Osteocyte (in vitro differentiated cells): ENCODE results near the gene MYLK2. TPM values are rescaled to one million over a fixed set of nuclear protein-coding genes. Genes with fewer than 3 reads are reported as not detected.

Source experiments
- DNase-seq: peaks from one replicate; pipeline ENCODE4 v3.0.0; 2021; ENCODE audit warnings: mixed read lengths; ENCODE audit not compliant: unreplicated experiment; ENCODE audit errors: extremely low spot score
- H3K27ac Mint-ChIP-seq: one replicate; pipeline ENCODE4 v1.8.0; 2021; ENCODE audit warnings: mild to moderate bottlenecking, mixed read lengths; ENCODE audit not compliant: unreplicated experiment
- H3K27me3 Mint-ChIP-seq: one replicate; pipeline ENCODE4 v1.8.0; 2021; ENCODE audit warnings: mixed read lengths; ENCODE audit not compliant: unreplicated experiment
- H3K36me3 Mint-ChIP-seq: one replicate; pipeline ENCODE4 v1.8.0; 2021; ENCODE audit warnings: mixed read lengths; ENCODE audit not compliant: unreplicated experiment
- H3K4me1 Mint-ChIP-seq: one replicate; pipeline ENCODE4 v1.8.0; 2021; ENCODE audit warnings: mixed read lengths; ENCODE audit not compliant: unreplicated experiment
- H3K4me3 Mint-ChIP-seq: one replicate; pipeline ENCODE4 v1.8.0; 2021; ENCODE audit warnings: mild to moderate bottlenecking, moderate library complexity, mixed read lengths; ENCODE audit not compliant: unreplicated experiment
- H3K9me3 Mint-ChIP-seq: one replicate; pipeline ENCODE4 v1.8.0; 2021; ENCODE audit warnings: mixed read lengths; ENCODE audit not compliant: unreplicated experiment
- total RNA-seq: library from RNA; stranded (reverse); gene quantifications from 2 replicates; pipeline ENCODE4 v1.2.1, GENCODE V29; 2021
- TF ChIP-seq, protein P1 (sequence below): fragments of 200-600 bp; sonication (generic); IDR thresholded peaks from 2 replicates; pipeline ENCODE4 v1.5.0; 2021; ENCODE audit warnings: antibody characterized with exemption, mild to moderate bottlenecking, moderate library complexity

MYLK2 gene
- total RNA-seq, 1 donor from 2014 or later: 0.27 TPM

DNA sequence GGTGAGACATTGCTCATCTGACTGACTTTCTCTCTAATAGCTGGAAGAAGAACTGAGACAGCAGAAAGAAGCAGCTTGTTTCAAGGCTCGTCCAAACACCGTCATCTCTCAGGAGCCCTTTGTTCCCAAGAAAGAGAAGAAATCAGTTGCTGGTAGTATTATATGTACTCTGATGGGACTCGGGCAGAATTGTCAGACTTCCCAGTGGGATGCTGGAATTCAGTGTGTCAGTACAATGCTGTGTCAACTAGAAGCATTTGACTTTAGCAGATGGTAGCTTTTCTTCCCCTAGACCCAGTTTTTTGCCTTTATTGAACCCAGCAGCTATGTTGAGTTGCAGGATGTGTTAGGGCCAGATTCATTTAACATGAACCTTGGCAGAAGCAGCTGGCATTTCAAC is 21.8 kb upstream of the MYLK2 start:
- Mint-ChIP-seq H3K4me1 (peaks cover 19% of the 10 kb centered on the region), H3K27me3 (no peaks in the 10 kb centered on the region), H3K9me3 (no peaks in the 10 kb centered on the region), H3K36me3 (peaks cover 17% of the 10 kb centered on the region), H3K4me3 (no peak overlapping the region), H3K27ac (peak overlapping the region; percentile 66)
- TF ChIP-seq, protein P1, sequence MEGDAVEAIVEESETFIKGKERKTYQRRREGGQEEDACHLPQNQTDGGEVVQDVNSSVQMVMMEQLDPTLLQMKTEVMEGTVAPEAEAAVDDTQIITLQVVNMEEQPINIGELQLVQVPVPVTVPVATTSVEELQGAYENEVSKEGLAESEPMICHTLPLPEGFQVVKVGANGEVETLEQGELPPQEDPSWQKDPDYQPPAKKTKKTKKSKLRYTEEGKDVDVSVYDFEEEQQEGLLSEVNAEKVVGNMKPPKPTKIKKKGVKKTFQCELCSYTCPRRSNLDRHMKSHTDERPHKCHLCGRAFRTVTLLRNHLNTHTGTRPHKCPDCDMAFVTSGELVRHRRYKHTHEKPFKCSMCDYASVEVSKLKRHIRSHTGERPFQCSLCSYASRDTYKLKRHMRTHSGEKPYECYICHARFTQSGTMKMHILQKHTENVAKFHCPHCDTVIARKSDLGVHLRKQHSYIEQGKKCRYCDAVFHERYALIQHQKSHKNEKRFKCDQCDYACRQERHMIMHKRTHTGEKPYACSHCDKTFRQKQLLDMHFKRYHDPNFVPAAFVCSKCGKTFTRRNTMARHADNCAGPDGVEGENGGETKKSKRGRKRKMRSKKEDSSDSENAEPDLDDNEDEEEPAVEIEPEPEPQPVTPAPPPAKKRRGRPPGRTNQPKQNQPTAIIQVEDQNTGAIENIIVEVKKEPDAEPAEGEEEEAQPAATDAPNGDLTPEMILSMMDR: no peak
- DNase-seq: no peak

DNA sequence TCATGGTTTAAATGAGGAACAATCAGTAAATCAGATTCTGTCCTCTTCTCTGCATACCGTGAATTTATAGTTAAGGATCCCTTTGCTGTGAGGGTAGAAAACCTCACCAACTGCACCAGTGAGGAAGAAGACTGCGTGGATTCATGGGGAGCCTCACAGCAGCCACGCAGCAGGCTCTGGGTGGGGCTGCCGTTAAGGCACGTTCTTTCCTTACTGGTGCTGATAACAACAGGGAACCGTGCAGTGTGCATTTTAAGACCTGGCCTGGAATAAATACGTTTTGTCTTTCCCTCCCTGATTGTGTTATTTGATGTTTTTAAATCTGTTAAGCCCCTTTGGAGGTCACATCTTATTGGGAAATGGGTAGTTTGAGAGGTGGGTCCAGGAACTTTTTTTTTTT is 17.6 kb upstream of the MYLK2 start:
- no peaks in the 10 kb centered on the region for H3K27me3 Mint-ChIP-seq
- TF ChIP-seq, protein P1: no peak
- no peak overlapping the region for H3K4me3 Mint-ChIP-seq
- no peaks in the 10 kb centered on the region for H3K9me3 Mint-ChIP-seq
- H3K27ac Mint-ChIP-seq: no peak overlapping the region
- peaks cover 40% of the 10 kb centered on the region for H3K4me1 Mint-ChIP-seq
- peaks cover 14% of the 10 kb centered on the region for H3K36me3 Mint-ChIP-seq
- DNase-seq: no peak

DNA sequence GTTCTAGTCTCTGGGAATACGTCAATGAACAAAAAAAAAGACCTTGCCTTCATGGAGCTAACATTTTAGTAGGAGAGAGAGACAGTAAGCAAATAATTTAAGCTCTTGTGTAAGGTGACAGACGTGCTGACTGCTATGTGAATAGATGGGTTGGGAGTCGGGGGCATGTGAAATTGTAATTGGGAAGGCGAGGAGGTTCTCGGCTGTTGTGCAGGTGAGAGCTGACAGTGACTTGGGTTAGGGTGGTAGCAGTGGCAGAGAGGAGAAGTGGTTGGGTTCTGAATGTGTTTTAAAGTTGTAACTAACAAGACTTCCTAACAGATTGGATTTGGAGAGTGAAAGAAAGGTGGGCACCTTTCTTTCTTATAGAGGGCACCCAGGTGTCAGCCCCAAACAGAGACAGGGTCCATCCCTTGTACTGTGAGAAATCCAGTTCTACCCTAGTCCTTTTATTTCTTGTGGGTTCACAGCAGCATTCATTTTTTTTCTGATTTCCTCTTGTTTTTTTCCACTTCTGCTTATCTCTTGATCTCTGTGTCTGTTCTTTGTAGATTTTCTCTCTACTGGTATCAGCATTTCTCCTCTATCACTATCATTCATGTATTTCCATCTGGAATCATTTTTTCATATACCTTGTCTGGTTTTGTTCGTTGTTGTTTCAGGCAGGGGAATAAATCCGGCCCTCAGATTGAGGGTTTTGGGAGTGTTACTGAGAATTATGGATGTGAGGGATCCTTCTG is 15.4 kb upstream of the MYLK2 start:
- no peaks in the 10 kb centered on the region for H3K9me3 Mint-ChIP-seq

DNA sequence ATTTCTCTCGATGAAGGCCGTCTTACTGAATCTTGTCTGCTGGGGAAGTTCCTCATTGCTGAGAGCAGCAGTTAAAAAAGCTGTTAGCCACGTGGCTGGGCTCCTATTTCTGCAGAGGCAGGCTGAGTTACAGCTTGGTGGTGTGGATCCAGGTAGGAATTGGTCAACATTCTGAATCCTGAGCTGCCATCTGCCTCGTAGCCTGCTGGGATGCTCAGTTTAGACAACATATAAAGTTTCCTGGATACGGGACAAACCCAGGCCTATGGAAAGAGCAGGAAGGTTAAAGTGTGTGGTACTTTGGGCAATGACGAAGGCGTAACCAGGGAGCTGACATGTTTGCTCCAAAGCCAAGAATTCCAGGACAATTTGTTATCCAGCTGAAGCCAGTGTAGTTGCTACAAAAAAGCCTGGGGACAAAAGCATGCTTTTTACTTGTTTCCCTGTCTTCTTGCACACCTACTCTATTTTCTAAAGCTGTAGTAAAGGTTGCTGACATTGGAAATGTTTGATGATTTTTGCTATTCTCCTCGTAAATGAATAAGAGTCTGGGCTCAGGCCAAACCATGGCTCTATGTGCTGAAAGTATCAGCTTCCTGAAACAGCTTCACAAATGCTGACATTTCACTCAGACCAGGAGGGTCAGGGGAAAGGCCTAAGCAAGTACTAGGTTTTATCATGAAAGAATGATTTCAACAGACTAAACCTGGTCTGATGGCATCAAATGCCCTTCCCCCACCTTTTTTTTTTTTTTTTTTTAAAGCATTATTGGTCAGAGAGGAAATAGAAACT is 12.4 kb upstream of the MYLK2 start:
- Mint-ChIP-seq H3K4me1 (peaks cover 66% of the 10 kb centered on the region), H3K27ac (peak overlapping the region; percentile 65), H3K36me3 (peaks cover 6% of the 10 kb centered on the region), H3K9me3 (no peaks in the 10 kb centered on the region), H3K4me3 (no peak overlapping the region), H3K27me3 (no peaks in the 10 kb centered on the region)
- TF ChIP-seq, protein P1: no peak
- DNase-seq: no peak

More for the DNA sequence above, 15.4 kb upstream of the MYLK2 start:
- Mint-ChIP-seq H3K36me3 (peaks cover 11% of the 10 kb centered on the region), H3K4me3 (no peak overlapping the region), H3K27ac (peak overlapping the region; percentile 58), H3K4me1 (peaks cover 37% of the 10 kb centered on the region), H3K27me3 (no peaks in the 10 kb centered on the region)
- DNase-seq: no peak
- TF ChIP-seq, protein P1: no peak

DNA sequence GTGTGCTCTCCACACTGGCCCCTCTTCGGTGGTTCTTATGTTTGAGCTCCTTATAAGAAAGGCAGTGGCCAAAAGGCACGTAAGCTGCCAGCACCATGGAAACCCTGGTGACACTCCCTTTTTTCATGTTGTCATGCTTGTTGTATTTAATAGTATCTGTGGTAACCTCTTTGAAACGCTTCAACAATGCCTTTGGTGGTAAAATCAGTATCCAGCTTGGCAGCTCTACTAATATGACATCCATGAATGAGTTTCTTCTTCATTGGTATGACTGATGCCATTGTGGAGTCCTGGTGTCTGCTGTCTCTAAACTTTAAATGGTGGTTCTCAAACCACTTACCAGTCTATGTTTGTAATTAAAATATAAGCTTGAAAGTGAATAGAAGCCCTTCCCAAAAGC is 10.7 kb upstream of the MYLK2 start:
- TF ChIP-seq, protein P1: no peak
- peak overlapping the region; percentile 93 for H3K27ac Mint-ChIP-seq
- no peak for DNase-seq
- H3K27me3 Mint-ChIP-seq: no peaks in the 10 kb centered on the region
- no peaks in the 10 kb centered on the region for H3K9me3 Mint-ChIP-seq
- no peak overlapping the region for H3K4me3 Mint-ChIP-seq
- peaks cover 77% of the 10 kb centered on the region for H3K4me1 Mint-ChIP-seq
- peaks cover 4% of the 10 kb centered on the region for H3K36me3 Mint-ChIP-seq
